GM18909 (cell line): ENCODE data around the gene AIFM2.

Source experiments
- ATAC-seq: cut with Tn5 transposase; IDR thresholded peaks from one replicate; pipeline ENCODE4 v1.9.1; 2021; ENCODE audit warnings: mild to moderate bottlenecking; ENCODE audit not compliant: unreplicated experiment, poor library complexity

The AIFM2 gene

DNA sequence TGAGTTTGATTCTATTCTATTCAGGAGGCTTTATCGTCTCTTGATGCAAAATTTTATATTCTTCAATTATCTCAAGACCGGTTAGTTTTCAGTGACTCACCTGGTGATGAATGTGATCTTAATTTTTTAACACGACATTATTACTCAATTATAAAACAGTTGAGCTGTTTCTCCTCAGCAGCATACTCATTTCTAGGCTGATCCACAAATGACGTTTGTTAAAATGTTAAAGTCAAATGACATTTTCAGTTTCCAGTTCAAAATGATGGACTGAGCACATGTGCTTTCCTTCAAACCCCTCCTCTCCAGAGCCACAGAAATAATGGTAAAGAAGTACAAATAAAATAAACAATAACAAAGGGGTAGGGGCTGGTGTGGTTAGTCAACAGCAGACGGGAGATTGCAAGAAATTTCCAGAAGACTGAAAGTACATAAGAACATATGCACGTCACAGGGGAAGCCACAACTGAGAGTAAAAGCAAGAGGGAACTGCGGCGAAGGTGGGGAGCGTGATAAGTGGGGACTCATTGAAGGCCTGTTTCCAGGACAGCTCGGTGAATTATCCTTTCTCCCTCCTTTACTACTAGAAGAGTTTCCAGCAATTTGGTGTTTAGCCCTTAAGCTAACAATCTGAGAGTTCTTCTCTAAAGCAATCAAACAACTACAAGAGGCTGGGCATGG, 69.1 kb downstream of the AIFM2 start:
- ATAC-seq, result no peak
